NB4 (cell line): ENCODE data around the gene PLXDC1.

Source experiments
- POLR2A ChIP-seq: IDR thresholded peaks from 2 replicates; pipeline ENCODE4 v1.6.1; 2011; ENCODE audit warnings: mild to moderate bottlenecking; ENCODE audit not compliant: insufficient read length; ENCODE audit errors: extremely low read depth
- TF ChIP-seq, protein P1 (sequence below): IDR thresholded peaks from one replicate; pipeline ENCODE4 v1.5.1; 2012; ENCODE audit warnings: low read depth, low read length
- TF ChIP-seq, protein P2 (sequence below): IDR thresholded peaks from 2 replicates; pipeline ENCODE4 v1.6.1; 2011; ENCODE audit warnings: low read depth, low read length

DNA sequence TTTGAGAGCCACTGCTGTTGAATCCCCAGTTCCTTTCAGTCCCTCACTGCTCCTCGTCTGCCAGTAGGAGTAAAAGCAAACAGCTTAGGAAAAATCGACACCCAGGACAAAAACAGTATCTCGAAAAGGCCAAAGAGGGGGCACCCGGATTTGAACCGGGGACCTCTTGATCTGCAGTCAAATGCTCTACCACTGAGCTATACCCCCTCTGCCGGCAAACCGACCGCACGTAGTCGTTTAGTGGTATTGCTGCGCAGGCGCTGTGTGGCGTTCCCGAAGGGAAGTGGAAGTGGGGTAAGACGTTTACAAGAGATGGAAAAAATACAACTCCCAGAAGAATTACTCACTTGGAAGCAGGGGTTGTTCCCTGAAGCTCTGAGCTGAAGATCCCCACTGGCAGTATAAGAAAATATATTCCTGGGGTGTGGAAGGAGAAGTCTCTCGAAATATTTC is 2.2 kb upstream of the PLXDC1 start:
- TF ChIP-seq, protein P1, sequence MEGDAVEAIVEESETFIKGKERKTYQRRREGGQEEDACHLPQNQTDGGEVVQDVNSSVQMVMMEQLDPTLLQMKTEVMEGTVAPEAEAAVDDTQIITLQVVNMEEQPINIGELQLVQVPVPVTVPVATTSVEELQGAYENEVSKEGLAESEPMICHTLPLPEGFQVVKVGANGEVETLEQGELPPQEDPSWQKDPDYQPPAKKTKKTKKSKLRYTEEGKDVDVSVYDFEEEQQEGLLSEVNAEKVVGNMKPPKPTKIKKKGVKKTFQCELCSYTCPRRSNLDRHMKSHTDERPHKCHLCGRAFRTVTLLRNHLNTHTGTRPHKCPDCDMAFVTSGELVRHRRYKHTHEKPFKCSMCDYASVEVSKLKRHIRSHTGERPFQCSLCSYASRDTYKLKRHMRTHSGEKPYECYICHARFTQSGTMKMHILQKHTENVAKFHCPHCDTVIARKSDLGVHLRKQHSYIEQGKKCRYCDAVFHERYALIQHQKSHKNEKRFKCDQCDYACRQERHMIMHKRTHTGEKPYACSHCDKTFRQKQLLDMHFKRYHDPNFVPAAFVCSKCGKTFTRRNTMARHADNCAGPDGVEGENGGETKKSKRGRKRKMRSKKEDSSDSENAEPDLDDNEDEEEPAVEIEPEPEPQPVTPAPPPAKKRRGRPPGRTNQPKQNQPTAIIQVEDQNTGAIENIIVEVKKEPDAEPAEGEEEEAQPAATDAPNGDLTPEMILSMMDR, result no peak
- TF ChIP-seq, protein P2, sequence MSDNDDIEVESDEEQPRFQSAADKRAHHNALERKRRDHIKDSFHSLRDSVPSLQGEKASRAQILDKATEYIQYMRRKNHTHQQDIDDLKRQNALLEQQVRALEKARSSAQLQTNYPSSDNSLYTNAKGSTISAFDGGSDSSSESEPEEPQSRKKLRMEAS, result 0 out of 2 replicates have a peak, but pooled peaks have one; percentile 19
- no peak for TF ChIP-seq POLR2A
